ENCODE measurements around the gene CETP.
"Not testable (repeated sequence)": the region's sequence is repeated elsewhere in the genome, so short reads cannot be mapped to it uniquely, and the experiment has no call there.

GRCh38 chr16:56934599-56935145 is 27.1 kb upstream of the CETP start:
- not testable (repeated sequence) for TF ChIP-seq CTCF, POLR2A, EP300 (IDR thresholded peaks at IDR 0.05)
